Common myeloid progenitor, CD34-positive (primary cell): ENCODE data around the gene KRCC1. TPM values are rescaled to one million over a fixed set of nuclear protein-coding genes. Genes with fewer than 3 reads are reported as not detected.

Experiments
- CTCF ChIA-PET: fragments of 350-600 bp; sonication (Branson Sonifier 250); formaldehyde crosslinking; loops from one replicate; lab custom pipeline; 2021; ENCODE audit warnings: antibody characterized with exemption; lab: Charles Lee
- POLR2A ChIA-PET: fragments of 350-600 bp; sonication (Branson Sonifier 250); formaldehyde crosslinking; loops from one replicate; lab custom pipeline; 2021; ENCODE audit warnings: antibody characterized with exemption; lab: Charles Lee
- DNase-seq, 3 donors: peaks; one replicate each; pipeline versions ENCODE4 v3.0.0 to v3.0.0-alpha.2; 2013
- H3K27ac ChIP-seq, 2 experiments: 1 replicate in 1 of 2; 2 replicates in 1 of 2; pipeline ENCODE4 v1.7.0; 2013; ENCODE audit warnings: inconsistent platforms in 2 of 2, low read length in 2 of 2, mild to moderate bottlenecking in 2 of 2, low read depth in 1 of 2, moderate library complexity in 1 of 2; ENCODE audit not compliant: severe bottlenecking in 2 of 2, insufficient read depth in 1 of 2, poor library complexity in 1 of 2
- H3K27me3 ChIP-seq, 5 experiments: replicated peaks in 2 of 5; 1 replicate in 3 of 5; 2 replicates in 2 of 5; pipeline versions ENCODE4 v1.6.1 to v1.7.0; 2013; ENCODE audit warnings: low read length in 4 of 5, mild to moderate bottlenecking in 2 of 5, moderate library complexity in 2 of 5, inconsistent platforms in 1 of 5; ENCODE audit not compliant: insufficient read depth in 5 of 5, control insufficient read depth in 4 of 5
- H3K36me3 ChIP-seq, 4 experiments: 1 replicate in 2 of 4; 2 replicates in 2 of 4; pipeline versions ENCODE4 v1.6.1 to v1.7.0; 2013; ENCODE audit warnings: low read length in 3 of 4, control low read depth in 1 of 4, mild to moderate bottlenecking in 1 of 4; ENCODE audit not compliant: control insufficient read depth in 4 of 4, insufficient read depth in 4 of 4
- H3K4me1 ChIP-seq, 4 experiments: 1 replicate in 3 of 4; 2 replicates in 1 of 4; pipeline versions ENCODE4 v1.6.1 to v1.7.1; 2013; ENCODE audit warnings: low read length in 3 of 4, mild to moderate bottlenecking in 3 of 4, control low read depth in 1 of 4, inconsistent platforms in 1 of 4, moderate library complexity in 1 of 4; ENCODE audit not compliant: control insufficient read depth in 4 of 4, insufficient read depth in 4 of 4; ENCODE audit errors: control extremely low read depth in 1 of 4
- H3K4me3 ChIP-seq, 7 experiments: 1 replicate in 4 of 7; 2 replicates in 3 of 7; pipeline versions ENCODE4 v1.5.1 to v1.7.0; 2013; ENCODE audit warnings: mild to moderate bottlenecking in 7 of 7, low read length in 6 of 7, moderate library complexity in 6 of 7, inconsistent platforms in 2 of 7, low read depth in 2 of 7, control low read depth in 1 of 7; ENCODE audit not compliant: insufficient read depth in 4 of 7, control insufficient read depth in 1 of 7; ENCODE audit errors: extremely low read depth in 1 of 7
- H3K9me3 ChIP-seq, 5 experiments: 1 replicate in 4 of 5; 2 replicates in 1 of 5; pipeline versions ENCODE4 v1.6.1 to v1.7.1; 2013; ENCODE audit warnings: low read length in 4 of 5, mild to moderate bottlenecking in 2 of 5, inconsistent platforms in 1 of 5, low read depth in 1 of 5, moderate library complexity in 1 of 5; ENCODE audit not compliant: control insufficient read depth in 4 of 5, insufficient read depth in 2 of 5; ENCODE audit errors: control extremely low read depth in 1 of 5
- WGBS: methylation state at CpG from one replicate; pipeline ENCODE4 v1.1.5; 2013; ENCODE audit not compliant: insufficient coverage; 5-methylcytosine and 5-hydroxymethylcytosine counted together
- polyA plus RNA-seq: library from polyadenylated mRNA; unstranded; fragments of 120-200 nt; gene quantifications from one replicate; pipeline ENCODE4 v1.2.1, GENCODE V29; 2013

The KRCC1 gene
- polyA plus RNA-seq: 42.8 TPM

- CTCF ChIA-PET: interaction anchor here (1.2 to 1.5 kb wide), 3 partner anchors 15 to 105 kb away, joined by 3 to 6 read pairs (median 4); no protein-coding TSS in a partner anchor
- POLR2A ChIA-PET: interaction anchor here (2.3 kb wide), 1 partner anchor 39 kb away, joined by 13 read pairs; the partner anchor contains the start of gene RNU2-63P
- peak within 1 kb of the TSS; percentile 89 to 98 (median 93) for H3K4me3 ChIP-seq
- no peaks in the 10 kb centered on the region for H3K27me3 ChIP-seq
- H3K4me1 ChIP-seq: peaks cover 22 to 37% (median 32%) of the 10 kb centered on the region in 4 experiments
- no peaks in the 10 kb centered on the region for H3K9me3 ChIP-seq
- 0% methylated on average over 59 of the region's 77 CpGs for WGBS
- peak; percentile 95 to 96 (median 96) for DNase-seq
- H3K36me3 ChIP-seq: peaks cover 0 to 4% (median 1%) of the 10 kb centered on the region in 4 experiments
- H3K27ac ChIP-seq: peak within 1 kb of the TSS; percentile 91 to 94
These were observed at the start of gene KRCC1 for GRCh38 chr2:88055371-88056128. TSS of gene KRCC1 (minus strand) at chr2:88055783. CDS start at chr2:88028563, 27,220 bp downstream.

GRCh38 chr2:88100489-88100858, 44.9 kb upstream of the KRCC1 start:
- Histone ChIP-seq H3K27me3 (no peaks in the 10 kb centered on the region), H3K27ac (no peak overlapping the region), H3K4me3 (no peak overlapping the region), H3K36me3 (no peaks in the 10 kb centered on the region), H3K9me3 (no peaks in the 10 kb centered on the region), H3K4me1 (no peaks in the 10 kb centered on the region)
- POLR2A ChIA-PET: no interaction called here
- no peak for DNase-seq
- CTCF ChIA-PET: interaction anchor here (1.1 to 1.5 kb wide), 3 partner anchors 9 to 110 kb away, joined by 3 to 4 read pairs (median 4); no protein-coding TSS in a partner anchor
- WGBS: 97% methylated on average over 2 of the region's 3 CpGs

GRCh38 chr2:88099798-88100488, 44.4 kb upstream of the KRCC1 start:
- CTCF ChIA-PET: interaction anchor here (1.1 to 1.5 kb wide), 3 partner anchors 8 to 111 kb away, joined by 3 to 4 read pairs (median 4); no protein-coding TSS in a partner anchor

GRCh38 chr2:88098558-88098900, 42.9 kb upstream of the KRCC1 start:
- no peak for DNase-seq
- Histone ChIP-seq H3K27me3 (no peaks in the 10 kb centered on the region), H3K9me3 (no peaks in the 10 kb centered on the region), H3K27ac (no peak overlapping the region), H3K4me3 (no peak overlapping the region), H3K36me3 (no peaks in the 10 kb centered on the region), H3K4me1 (no peaks in the 10 kb centered on the region)
- ChIA-PET POLR2A (no interaction called here), CTCF (no interaction called here)

More at GRCh38 chr2:88099798-88100488, 44.4 kb upstream of the KRCC1 start:
- 77% methylated on average over 4 of the region's 5 CpGs for WGBS
- Histone ChIP-seq H3K27me3 (no peaks in the 10 kb centered on the region), H3K9me3 (no peaks in the 10 kb centered on the region), H3K27ac (no peak overlapping the region), H3K4me1 (no peaks in the 10 kb centered on the region), H3K36me3 (no peaks in the 10 kb centered on the region), H3K4me3 (no peak overlapping the region)
- peak in 1 of 3 donors; percentile 4 for DNase-seq
- POLR2A ChIA-PET: no interaction called here

GRCh38 chr2:88097891-88098557, 42.4 kb upstream of the KRCC1 start:
- H3K9me3 ChIP-seq: no peaks in the 10 kb centered on the region
- no peaks in the 10 kb centered on the region for H3K36me3 ChIP-seq
- POLR2A ChIA-PET: no interaction called here
- H3K27ac ChIP-seq: no peak overlapping the region
- no peak for DNase-seq
- 100% methylated on average over 4 of the region's 4 CpGs for WGBS
- CTCF ChIA-PET: no interaction called here
- H3K4me3 ChIP-seq: no peak overlapping the region
- no peaks in the 10 kb centered on the region for H3K27me3 ChIP-seq
- peaks cover 0 to 2% (median 0%) of the 10 kb centered on the region in 4 experiments for H3K4me1 ChIP-seq

- ChIA-PET CTCF (interaction anchor here (0.6 kb wide), 1 partner anchor 23 kb away, joined by 3 read pairs; no protein-coding TSS in a partner anchor), POLR2A (interaction anchor here (0.6 kb wide), 1 partner anchor 1202 kb away, joined by 4 read pairs; no protein-coding TSS in a partner anchor)
- no peak for DNase-seq
- Histone ChIP-seq H3K27ac (no peak overlapping the region), H3K4me3 (no peak overlapping the region), H3K36me3 (no peaks in the 10 kb centered on the region), H3K4me1 (peaks cover 0 to 10% (median 2%) of the 10 kb centered on the region in 4 experiments), H3K9me3 (no peaks in the 10 kb centered on the region), H3K27me3 (no peaks in the 10 kb centered on the region)
- 93% methylated on average over 2 of the region's 3 CpGs for WGBS
These were observed 41.6 kb upstream of the KRCC1 start for GRCh38 chr2:88097192-88097591.
